AG09319 (cell line): Measurements from ENCODE around the gene SLC25A26.

ENCODE experiments used
- DNase-seq: peaks from one replicate; pipeline ENCODE4 v3.0.0-alpha.2; 2010; ENCODE audit warnings: low read depth; ENCODE audit errors: extremely low read depth
- TF ChIP-seq, protein P1 (sequence below): IDR thresholded peaks from 2 replicates; pipeline ENCODE4 v1.5.1; 2011; ENCODE audit warnings: low read depth, mild to moderate bottlenecking, inconsistent platforms, low read length, moderate library complexity

The SLC25A26 gene

DNA sequence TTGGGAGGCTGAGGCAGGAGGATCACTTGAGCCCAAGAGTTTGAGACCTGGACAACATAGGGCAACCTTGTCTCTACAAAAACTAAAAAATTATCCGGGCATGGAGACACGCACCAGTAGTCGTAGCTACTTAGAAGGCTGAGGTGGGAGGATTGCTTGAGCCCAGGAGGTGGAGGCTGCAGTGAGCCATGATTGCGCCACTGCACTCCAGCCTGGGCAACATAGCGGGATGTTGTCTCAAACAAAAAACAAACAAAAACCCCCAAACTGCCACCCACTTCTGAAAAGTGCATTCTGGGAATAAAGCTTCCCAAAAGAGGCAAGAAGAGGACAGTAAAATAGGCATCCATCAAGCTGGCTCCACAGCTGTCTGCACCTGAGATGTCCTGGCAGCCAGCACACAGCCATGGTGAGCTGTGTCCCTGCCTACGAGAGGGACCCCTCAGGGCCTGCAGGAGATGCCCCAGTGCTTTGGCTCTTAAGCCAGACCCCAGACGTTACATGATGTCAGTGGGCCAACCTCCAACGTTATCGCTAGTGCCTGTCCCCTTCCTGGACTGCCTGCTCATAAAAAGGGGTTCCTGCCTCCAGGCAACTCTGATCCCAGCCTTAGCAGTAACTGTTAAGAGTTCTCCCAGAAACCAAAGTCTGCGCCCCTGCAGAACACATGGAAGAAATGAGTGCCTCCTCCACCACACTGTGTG, 178.9 kb downstream of the SLC25A26 start:
- DNase-seq: no peak
- TF ChIP-seq, protein P1, sequence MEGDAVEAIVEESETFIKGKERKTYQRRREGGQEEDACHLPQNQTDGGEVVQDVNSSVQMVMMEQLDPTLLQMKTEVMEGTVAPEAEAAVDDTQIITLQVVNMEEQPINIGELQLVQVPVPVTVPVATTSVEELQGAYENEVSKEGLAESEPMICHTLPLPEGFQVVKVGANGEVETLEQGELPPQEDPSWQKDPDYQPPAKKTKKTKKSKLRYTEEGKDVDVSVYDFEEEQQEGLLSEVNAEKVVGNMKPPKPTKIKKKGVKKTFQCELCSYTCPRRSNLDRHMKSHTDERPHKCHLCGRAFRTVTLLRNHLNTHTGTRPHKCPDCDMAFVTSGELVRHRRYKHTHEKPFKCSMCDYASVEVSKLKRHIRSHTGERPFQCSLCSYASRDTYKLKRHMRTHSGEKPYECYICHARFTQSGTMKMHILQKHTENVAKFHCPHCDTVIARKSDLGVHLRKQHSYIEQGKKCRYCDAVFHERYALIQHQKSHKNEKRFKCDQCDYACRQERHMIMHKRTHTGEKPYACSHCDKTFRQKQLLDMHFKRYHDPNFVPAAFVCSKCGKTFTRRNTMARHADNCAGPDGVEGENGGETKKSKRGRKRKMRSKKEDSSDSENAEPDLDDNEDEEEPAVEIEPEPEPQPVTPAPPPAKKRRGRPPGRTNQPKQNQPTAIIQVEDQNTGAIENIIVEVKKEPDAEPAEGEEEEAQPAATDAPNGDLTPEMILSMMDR: no peak

DNA sequence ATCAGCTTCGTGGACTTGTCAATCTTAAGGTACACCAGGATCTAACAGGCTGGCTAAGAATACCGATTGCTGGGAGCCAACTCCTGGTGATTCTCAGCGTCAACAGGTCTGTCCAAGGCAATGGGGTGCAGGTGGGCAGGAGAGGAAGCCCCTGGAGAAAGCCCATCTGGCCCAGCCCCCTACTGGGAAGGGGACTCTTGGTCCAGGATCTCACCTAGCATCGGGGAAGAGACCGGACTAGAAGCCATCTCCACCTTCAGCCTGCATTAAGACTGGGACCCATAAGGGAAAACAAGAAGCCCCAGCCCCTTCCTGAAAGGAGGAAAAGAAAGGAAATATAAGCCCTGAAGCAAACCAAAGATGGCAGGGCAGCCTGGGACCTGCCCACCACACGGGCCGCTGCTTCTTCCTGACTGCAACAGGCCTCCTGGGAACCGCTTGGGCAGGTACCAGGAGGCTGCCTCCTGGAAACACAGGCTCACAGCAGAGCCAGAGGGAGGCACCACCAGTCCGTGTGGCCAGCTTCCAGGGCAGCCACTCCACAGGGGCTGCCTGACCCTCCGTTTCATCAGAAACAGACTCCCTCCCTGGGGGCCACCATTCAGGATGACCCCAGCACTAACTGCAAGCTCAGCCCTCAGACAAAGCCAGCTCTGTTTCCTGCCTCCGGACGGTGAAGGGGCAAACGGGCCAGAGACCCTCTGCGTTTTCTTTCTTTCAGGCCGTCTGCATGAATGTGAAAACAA, 179.8 kb downstream of the SLC25A26 start:
- TF ChIP-seq, protein P1: no peak

DNA sequence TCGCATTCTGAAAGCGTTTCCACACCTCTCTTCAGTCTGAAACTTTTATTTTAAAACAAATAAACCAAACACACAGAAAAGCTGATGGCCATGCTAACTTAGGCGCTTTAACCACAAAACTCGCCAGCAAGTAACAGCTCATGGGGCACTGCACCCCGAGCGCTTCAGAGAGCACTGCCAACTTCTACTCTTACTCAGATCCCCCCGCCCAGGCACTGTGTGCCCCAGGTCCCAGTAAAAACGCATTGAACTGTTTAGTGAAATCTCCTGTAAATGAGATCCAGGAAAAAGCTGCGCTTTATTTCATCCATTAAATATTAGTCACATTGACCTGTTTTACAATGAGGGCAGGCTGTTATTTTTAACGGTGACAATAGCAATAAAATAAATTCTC, 180.4 kb downstream of the SLC25A26 start:
- TF ChIP-seq, protein P1: no peak
- no peak for DNase-seq

More for the DNA sequence above, 179.8 kb downstream of the SLC25A26 start:
- DNase-seq: no peak

DNA sequence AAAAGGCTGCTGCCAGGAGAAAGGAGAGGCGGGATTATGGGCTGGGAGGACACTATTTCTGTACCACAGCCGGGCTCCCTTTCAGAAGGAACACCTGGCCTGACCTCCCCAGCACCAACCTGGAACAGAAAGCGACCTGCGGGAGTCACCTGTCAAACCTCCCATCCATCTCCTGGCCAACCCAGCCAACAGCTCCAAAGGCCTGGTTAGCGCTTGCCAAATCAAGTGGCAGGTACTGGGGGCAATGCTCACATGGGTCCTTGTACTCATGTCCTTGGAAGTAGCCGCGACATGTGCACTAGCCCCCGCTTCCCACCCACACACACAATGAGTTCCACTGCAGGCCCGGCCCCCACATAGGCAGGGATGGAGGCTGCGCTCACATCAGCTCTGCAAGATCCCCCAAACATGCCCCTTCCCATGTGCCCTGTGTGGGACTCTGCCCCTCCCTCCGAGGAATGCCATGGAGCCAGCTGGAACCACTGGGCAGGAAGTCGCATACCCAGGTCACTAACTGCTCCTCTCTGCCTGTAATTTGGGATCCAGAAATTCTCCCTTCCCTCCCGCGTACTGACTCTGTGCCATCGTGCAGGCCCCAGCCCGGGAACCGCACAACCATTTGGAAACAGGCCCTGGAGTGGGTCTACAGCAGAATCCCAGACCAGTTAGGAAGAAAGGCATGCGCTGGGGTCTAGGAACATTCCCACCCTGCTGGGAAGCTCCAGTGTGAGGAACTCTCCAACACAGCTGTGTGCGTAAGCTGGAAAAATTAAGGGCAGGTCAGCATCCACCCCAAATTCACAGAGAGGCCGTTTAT, 181.1 kb downstream of the SLC25A26 start:
- TF ChIP-seq, protein P1: no peak
- no peak for DNase-seq

DNA sequence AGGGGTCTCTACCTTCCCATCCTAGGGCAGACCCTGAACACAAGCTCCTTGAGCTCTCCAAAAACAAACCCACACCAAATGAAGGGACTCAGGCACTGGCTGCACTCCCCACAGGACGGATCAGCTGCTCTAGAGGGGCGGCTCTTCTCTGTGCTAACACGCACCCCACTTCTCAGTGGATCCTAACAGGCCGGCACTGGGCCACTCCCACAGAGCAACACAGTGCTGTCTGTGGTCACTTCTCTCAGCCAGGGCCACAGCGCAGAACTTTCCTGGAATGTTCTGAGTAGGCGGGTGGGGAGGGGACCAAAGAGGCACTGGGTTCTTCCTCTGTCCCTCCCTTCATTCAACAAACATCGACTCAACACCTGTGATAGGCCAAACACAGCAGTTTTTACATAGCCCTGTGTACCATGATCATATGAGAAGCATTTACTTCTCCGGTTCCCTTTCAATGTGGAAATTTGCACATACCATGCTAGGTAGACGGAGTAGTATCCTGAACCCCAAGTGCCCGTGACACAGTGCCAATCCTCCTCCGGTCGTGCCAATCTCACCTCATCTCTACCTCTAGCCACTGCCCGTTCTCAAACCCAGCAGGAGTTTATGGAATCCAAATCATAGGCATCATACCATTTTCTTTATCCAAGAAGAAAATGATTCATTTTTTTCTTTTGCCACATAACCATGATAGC, 181.9 kb downstream of the SLC25A26 start:
- no peak for DNase-seq
- TF ChIP-seq, protein P1: no peak

DNA sequence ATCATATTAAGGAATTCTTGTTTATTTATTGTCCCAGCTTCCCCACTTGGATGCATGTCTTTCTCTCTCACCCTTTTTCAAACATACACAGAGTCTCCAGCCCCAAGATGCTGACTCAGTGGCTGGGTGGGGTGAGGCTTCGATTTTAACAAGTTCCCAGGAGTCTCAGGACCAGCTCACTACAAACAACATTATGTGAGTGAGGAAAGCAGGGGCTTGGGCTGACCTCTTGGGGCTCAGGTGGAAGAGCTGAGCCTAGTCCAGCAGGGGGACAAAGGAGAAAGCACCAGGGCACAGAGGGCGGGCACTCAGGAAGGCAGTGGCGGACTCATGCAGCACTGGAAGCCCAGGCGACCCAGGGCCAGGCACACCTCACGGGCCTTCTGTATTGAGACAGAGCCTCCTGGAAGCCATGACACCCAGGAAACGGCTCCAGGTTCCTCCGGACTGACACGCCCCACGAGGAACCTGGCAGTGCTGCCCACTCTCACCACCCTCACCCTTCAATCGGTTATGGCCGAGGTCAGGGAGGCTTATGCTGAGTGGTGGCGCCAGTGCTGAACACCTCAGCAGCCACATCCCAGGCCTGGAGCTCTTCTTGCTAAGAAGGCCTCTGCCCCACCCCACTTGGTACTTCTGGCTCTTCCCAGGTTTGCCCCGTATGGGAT, 182.7 kb downstream of the SLC25A26 start:
- TF ChIP-seq, protein P1: no peak
- DNase-seq: no peak
